OCI-LY7 (cell line): ENCODE results near the gene SLC2A2.

ENCODE experiments used
- CTCF ChIP-seq: fragments of 200-600 bp; sonication (generic); conservative IDR thresholded peaks from 2 replicates; pipeline ENCODE4 v1.5.1; 2014; ENCODE audit warnings: mild to moderate bottlenecking, antibody characterized with exemption, low read length, moderate library complexity, mixed read lengths
- EZH2phosphoT487 ChIP-seq: fragments of 200-600 bp; sonication (generic); IDR thresholded peaks from 2 replicates; pipeline ENCODE4 v1.6.1; 2018; ENCODE audit warnings: low read depth, borderline replicate concordance, mild to moderate bottlenecking, mixed run types, antibody characterized with exemption, low read length, moderate library complexity, mixed read lengths

DNA sequence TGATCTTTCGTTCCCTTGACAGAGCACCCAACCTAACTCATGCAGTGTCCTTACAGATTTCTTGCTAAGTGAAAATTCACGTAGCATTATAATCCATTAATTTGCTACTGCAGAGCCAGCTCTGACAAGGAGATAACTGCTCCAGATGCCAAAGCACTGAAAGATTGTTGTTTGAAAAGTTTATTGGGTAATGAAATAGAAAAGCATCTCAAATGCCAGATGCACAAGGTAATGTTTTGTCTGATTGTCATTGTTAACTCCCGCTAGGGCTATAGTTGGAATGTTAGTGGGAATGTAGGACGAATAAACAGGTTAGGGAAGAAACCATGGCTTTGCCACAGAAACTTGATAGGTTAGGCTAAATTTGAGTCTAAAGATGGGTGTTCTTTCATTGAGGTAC lies 20.2 kb upstream of the SLC2A2 start:
- TF ChIP-seq CTCF (no peak), EZH2phosphoT487 (no peak)
